Choroid plexus epithelial cell (primary cell): Measurements from ENCODE around the gene FGF12.

ENCODE experiments used
- DNase-seq: peaks from one replicate; pipeline ENCODE4 v3.0.0-alpha.2; 2010; ENCODE audit warnings: low read depth
- H3K4me3 ChIP-seq: 2 replicates; pipeline ENCODE4 v1.5.1; 2011; ENCODE audit warnings: low read depth, mild to moderate bottlenecking, control low read depth, low read length, moderate library complexity
- CTCF ChIP-seq: conservative IDR thresholded peaks from 2 replicates; pipeline ENCODE4 v1.5.1; 2011; ENCODE audit warnings: low read depth, mild to moderate bottlenecking, control low read depth, inconsistent platforms, low read length, moderate library complexity

Gene FGF12

GRCh38 chr3:192490720-192491119 lies 236.6 kb downstream of the FGF12 start:
- TF ChIP-seq CTCF: no peak
- no peak overlapping the region for H3K4me3 ChIP-seq
- DNase-seq: no peak

GRCh38 chr3:192489579-192489978 lies 237.8 kb downstream of the FGF12 start:
- no peak for DNase-seq
- no peak overlapping the region for H3K4me3 ChIP-seq
- TF ChIP-seq CTCF: no peak

- DNase-seq: no peak
Observed at GRCh38 chr3:192487033-192487432, 240.3 kb downstream of the FGF12 start.

GRCh38 chr3:192482809-192483208 lies 244.5 kb downstream of the FGF12 start:
- no peak overlapping the region for H3K4me3 ChIP-seq
- DNase-seq: no peak
- TF ChIP-seq CTCF: no peak

More at GRCh38 chr3:192487033-192487432, 240.3 kb downstream of the FGF12 start:
- no peak overlapping the region for H3K4me3 ChIP-seq
- TF ChIP-seq CTCF: no peak

GRCh38 chr3:192482391-192482790 lies 244.9 kb downstream of the FGF12 start:
- peak; percentile 9 for DNase-seq
- no peak for TF ChIP-seq CTCF
- H3K4me3 ChIP-seq: no peak overlapping the region

- no peak overlapping the region for H3K4me3 ChIP-seq
- TF ChIP-seq CTCF: no peak
- peak; percentile 56 for DNase-seq
Observed at GRCh38 chr3:192481638-192482037, 245.7 kb downstream of the FGF12 start.

- TF ChIP-seq CTCF: peak; percentile 88
- peak; percentile 69 for DNase-seq
- no peak overlapping the region for H3K4me3 ChIP-seq
Observed at GRCh38 chr3:192467230-192468140, 259.9 kb downstream of the FGF12 start.
